ENCODE measurements around the gene ATR. TPM values are rescaled to one million over a fixed set of nuclear protein-coding genes. Genes with fewer than 3 reads are reported as not detected.

Gene ATR
- total RNA-seq, 1 experiment from 2014 or later: 15.6 TPM

- Histone ChIP-seq H3K27ac (ENCODE audit: low read length) (no peak overlapping the region), H3K4me2 (ENCODE audit: low read length) (no peak overlapping the region), H3K27me3 (ENCODE audit: low read length) (no peaks in the 10 kb centered on the region), H4K20me1 (ENCODE audit: low read length) (no peaks in the 10 kb centered on the region), H3K9ac (ENCODE audit: low read length) (no peak overlapping the region), H3K79me2 (ENCODE audit: low read length) (no peaks in the 10 kb centered on the region), H3K4me1 (ENCODE audit: insufficient read depth, low read length) (no peaks in the 10 kb centered on the region), H3K9me2 (replicated peaks; ENCODE audit: low read length) (no peaks in the 10 kb centered on the region), H3K36me3 (ENCODE audit: low read depth, low read length) (no peaks in the 10 kb centered on the region), H3K9me3 (ENCODE audit: low read length) (no peaks in the 10 kb centered on the region), H3K4me3 (ENCODE audit: low read length) (no peak overlapping the region), H3F3A (ENCODE audit: low read length, unreplicated experiment) (no peaks in the 10 kb centered on the region), H2AFZ (ENCODE audit: low read length) (no peak overlapping the region)
- CTCF ChIA-PET: no interaction called here
- DNase-seq: no peak
- intact Hi-C loops (cut with micrococcal nuclease): no loop called here
- POLR2A ChIA-PET (ENCODE audit: unreplicated experiment): no interaction called here
- ATAC-seq: no peak
- no TSS peak for BruUV-seq (replicated peaks)
- TF ChIP-seq CTCF (conservative IDR thresholded peaks at IDR 0.05; ENCODE audit: low read depth, low read length) (no peak), EZH2phosphoT487 (IDR thresholded peaks at IDR 0.05; ENCODE audit: borderline replicate concordance, low read length) (no peak), EZH2 (IDR thresholded peaks at IDR 0.05; ENCODE audit: low read length, unreplicated experiment) (no peak)
These were observed 149.0 kb downstream of the ATR start for GRCh38 chr3:142429582-142429981.

- H3K9me2 ChIP-seq (replicated peaks; ENCODE audit: low read length): no peaks in the 10 kb centered on the region
- no peak overlapping the region for H3K9ac ChIP-seq (ENCODE audit: low read length)
- H3K27ac ChIP-seq (ENCODE audit: low read length): no peak overlapping the region
- no peaks in the 10 kb centered on the region for H3K9me3 ChIP-seq (ENCODE audit: low read length)
- TF ChIP-seq EZH2 (IDR thresholded peaks at IDR 0.05; ENCODE audit: low read length, unreplicated experiment) (no peak), CTCF (conservative IDR thresholded peaks at IDR 0.05; ENCODE audit: low read depth, low read length) (no peak), EZH2phosphoT487 (IDR thresholded peaks at IDR 0.05; ENCODE audit: borderline replicate concordance, low read length) (no peak)
- no peaks in the 10 kb centered on the region for H3K4me1 ChIP-seq (ENCODE audit: insufficient read depth, low read length)
- no peaks in the 10 kb centered on the region for H3F3A ChIP-seq (ENCODE audit: low read length, unreplicated experiment)
- H3K36me3 ChIP-seq (ENCODE audit: low read depth, low read length): no peaks in the 10 kb centered on the region
- no peaks in the 10 kb centered on the region for H3K79me2 ChIP-seq (ENCODE audit: low read length)
- no peak for DNase-seq
- POLR2A ChIA-PET (ENCODE audit: unreplicated experiment): no interaction called here
- BruUV-seq (replicated peaks): no TSS peak
- no peak overlapping the region for H2AFZ ChIP-seq (ENCODE audit: low read length)
- no peaks in the 10 kb centered on the region for H3K27me3 ChIP-seq (ENCODE audit: low read length)
- no peaks in the 10 kb centered on the region for H4K20me1 ChIP-seq (ENCODE audit: low read length)
- no peak for ATAC-seq
- H3K4me2 ChIP-seq (ENCODE audit: low read length): no peak overlapping the region
- intact Hi-C loops (cut with micrococcal nuclease): no loop called here
- CTCF ChIA-PET: no interaction called here
- H3K4me3 ChIP-seq (ENCODE audit: low read length): no peak overlapping the region
These were observed 153.8 kb downstream of the ATR start for GRCh38 chr3:142424754-142425153.

GRCh38 chr3:142418926-142419592 lies 159.5 kb downstream of the ATR start:
- Histone ChIP-seq H3K36me3 (ENCODE audit: low read depth, low read length) (peaks cover 6% of the 10 kb centered on the region; the same call in 1 of the 2 replicates), H3K4me2 (ENCODE audit: low read length) (no peak overlapping the region), H3K27me3 (ENCODE audit: low read length) (no peaks in the 10 kb centered on the region), H3K4me1 (ENCODE audit: insufficient read depth, low read length) (no peaks in the 10 kb centered on the region), H3K4me3 (ENCODE audit: low read length) (no peak overlapping the region), H3K9me3 (ENCODE audit: low read length) (no peaks in the 10 kb centered on the region), H3K9me2 (replicated peaks; ENCODE audit: low read length) (no peaks in the 10 kb centered on the region), H3K9ac (ENCODE audit: low read length) (no peak overlapping the region), H3K79me2 (ENCODE audit: low read length) (no peaks in the 10 kb centered on the region), H3F3A (ENCODE audit: low read length, unreplicated experiment) (no peaks in the 10 kb centered on the region), H4K20me1 (ENCODE audit: low read length) (no peaks in the 10 kb centered on the region), H2AFZ (ENCODE audit: low read length) (no peak overlapping the region), H3K27ac (ENCODE audit: low read length) (no peak overlapping the region)
- TF ChIP-seq EZH2 (IDR thresholded peaks at IDR 0.05; ENCODE audit: low read length, unreplicated experiment) (no peak), CTCF (conservative IDR thresholded peaks at IDR 0.05; ENCODE audit: low read depth, low read length) (no peak), EZH2phosphoT487 (IDR thresholded peaks at IDR 0.05; ENCODE audit: borderline replicate concordance, low read length) (no peak)
- no TSS peak for BruUV-seq (replicated peaks)
- ATAC-seq: no peak
- no peak for DNase-seq
- POLR2A ChIA-PET (ENCODE audit: unreplicated experiment): no interaction called here
- intact Hi-C loops (cut with micrococcal nuclease): no loop called here
- CTCF ChIA-PET: no interaction called here
